GM18526 (cell line): ENCODE data around the gene PRKCA.

Experiments
- POLR2A ChIP-seq: IDR thresholded peaks from 3 replicates; pipeline ENCODE4 v1.6.1; 2011; ENCODE audit not compliant: insufficient read length; ENCODE audit errors: extremely low read depth

Gene PRKCA

DNA sequence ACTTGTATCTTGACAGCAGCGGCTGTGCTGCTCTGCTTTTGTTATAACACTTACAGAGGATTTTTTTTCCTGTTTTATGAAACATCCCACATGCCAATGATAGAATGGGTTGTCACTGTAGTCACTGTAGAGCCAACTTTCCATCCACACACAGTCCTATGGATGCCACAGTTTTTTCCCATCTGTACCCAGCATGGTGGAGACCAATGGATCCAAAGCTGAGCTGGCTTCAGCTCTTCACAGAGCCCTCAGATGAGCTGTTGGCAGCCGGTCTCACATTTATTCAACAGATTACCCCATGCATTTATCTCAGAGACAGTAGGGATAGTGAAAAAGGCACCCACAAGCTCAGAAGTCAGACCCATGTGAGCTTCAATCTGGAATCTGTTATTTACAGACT lies 441.1 kb downstream of the PRKCA start:
- TF ChIP-seq POLR2A, result no peak

DNA sequence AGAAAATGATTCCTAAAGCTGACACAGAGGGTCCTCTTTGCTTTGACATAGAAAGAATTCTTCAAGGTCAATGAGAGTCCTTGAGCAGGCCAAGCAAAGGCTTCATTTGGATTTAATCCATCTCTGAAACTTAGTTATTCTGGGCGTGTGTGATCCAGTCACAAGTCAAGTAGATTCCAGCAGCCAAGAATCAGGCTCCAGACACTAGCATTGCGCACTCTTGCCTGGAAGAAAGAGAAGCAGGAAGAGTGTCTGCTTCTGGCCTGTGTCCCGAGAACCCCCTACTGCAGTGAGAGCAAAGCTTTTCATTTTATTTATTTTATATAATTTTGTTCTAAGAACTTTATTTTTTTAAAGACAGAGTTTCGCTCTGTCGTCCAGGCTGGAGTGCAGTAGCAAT lies 444.3 kb downstream of the PRKCA start:
- no peak for TF ChIP-seq POLR2A

DNA sequence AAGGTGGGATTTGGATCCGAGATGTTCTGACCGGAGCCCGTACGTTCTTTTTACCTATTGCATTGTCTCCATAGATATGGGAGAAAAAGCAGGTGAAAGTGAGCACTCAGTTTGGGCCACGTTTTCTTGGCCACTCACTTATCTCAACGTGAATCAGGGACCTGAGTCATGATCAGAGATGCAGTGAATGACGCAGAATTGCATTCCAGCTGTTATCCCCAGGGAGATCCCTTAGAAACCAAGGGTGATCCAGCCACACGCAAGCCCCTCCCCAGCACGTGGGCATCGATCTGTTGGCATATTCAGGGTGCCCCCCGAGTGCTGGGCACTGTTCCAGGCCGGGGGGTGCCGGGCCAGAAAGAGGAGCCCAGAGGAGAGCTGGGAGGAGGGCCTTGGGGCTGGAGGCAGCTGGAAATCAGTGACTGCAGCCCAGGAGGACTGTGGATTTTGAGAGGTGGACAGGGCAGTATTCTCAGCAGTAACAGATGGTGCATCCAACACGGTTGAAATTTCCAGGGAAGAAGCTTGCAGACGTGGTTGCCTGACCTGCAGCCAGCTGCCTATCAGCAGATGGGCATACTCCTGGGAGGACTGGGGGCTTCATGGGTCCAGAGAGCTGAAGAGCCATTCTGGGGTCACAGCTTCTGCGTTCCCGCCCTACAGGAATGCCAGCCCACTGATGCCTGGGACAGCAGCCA lies 445.3 kb downstream of the PRKCA start:
- TF ChIP-seq POLR2A, result no peak

DNA sequence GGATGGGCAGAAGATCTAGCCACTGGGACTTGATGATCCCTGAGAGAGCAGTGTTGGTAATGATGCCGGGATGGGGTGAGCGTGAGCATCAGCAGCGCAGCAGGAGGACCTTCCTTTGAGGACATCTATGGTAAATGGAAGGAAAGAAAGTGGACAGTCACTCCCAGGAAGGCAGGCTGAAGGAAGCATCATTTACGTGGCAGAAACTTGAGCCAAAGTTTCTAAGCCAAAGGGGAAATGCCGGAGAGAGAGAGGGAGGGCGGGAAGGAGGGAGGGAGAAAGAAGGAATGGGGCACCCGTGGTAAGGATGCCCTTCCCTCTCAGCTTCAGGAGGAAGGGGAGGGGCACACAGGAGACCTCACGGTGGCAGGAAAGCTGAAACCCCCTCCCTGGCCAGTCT lies 446.2 kb downstream of the PRKCA start:
- TF ChIP-seq POLR2A, result no peak

DNA sequence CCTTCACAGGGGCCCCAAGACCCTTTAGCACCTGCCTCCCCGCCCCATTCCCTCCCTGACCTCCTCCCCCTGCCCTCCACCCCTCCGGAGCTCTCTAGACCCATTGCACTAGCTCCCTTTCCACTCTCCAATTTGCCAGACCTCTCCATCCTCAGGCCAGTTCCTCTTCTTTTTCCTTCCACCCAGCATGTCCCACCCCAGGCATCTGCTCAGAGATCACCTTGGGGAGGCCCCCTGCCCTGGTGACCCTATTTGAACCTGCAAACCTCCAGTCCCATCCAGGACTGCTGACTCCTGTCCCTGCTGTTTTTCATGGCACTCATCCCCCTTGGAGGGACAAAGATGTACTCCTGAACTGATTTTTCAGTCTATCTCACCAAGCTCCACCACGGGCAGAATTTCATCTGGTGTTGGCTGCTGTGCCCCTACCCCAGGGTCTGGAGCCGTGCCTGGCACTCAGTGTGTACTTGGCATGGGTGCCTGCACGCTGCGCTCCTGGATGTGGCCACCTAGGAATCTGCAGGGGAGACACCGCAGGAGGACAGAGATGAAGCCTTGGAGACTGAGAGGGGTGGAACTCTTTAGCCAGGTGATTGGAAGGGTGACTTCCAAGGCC lies 446.9 kb downstream of the PRKCA start:
- TF ChIP-seq POLR2A, result no peak

DNA sequence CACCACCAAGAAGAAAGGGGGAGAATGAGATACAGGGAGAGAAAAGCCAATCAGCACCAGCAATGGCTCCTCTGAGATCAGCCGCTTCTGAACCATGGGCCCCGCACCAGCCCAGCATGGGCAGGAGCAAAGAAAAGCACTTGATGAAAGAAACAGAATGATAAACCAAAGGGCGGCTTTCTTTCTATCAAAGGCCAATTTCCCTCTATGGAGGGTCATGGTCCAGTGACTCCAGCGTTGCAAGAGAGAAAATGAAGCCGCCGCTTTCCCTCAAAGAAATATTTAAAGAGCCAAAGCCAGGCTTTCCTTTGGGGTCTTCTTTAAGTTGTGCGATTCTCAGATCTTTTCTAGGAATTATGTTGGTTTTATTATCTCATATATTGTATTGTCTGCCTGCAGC lies 447.7 kb downstream of the PRKCA start:
- no peak for TF ChIP-seq POLR2A

DNA sequence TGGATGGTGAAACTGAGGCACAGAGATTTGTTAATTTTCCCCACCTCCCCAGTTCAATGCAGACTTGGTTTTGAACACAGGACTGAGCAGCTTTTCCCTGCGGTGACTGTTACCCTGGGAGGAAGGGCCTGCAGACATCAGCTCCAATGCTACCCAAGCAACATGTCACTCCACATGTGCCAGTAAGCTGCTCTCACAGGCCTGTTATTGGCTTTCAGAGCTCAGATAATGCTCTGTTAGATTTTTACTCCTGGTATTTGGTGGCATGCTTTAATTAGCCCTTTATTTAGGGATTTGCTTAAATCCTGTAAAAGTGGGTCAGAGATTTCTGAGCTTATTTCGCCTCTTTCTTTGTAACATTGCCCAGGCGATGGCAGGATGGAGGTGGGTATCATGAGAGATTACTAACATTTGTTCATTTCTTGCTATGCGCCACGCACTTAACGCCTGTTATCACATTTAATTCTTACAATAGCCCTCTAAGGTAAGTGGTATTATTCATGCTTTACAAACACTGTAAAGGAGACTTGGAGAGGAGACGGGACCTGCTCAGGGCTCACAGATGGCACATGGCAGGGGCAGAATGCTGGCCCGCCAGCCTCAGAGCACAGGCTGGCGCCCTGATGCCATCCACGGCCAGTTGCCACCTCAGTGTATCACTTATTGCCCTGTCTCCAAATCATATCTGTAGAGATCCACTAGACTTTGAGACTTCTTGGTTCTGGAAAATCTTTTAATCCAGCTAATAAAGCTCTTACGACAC lies 448.5 kb downstream of the PRKCA start:
- no peak for TF ChIP-seq POLR2A

- TF ChIP-seq POLR2A, result no peak
Measured at GRCh38 chr17:66751771-66752170, 449.4 kb downstream of the PRKCA start.

DNA sequence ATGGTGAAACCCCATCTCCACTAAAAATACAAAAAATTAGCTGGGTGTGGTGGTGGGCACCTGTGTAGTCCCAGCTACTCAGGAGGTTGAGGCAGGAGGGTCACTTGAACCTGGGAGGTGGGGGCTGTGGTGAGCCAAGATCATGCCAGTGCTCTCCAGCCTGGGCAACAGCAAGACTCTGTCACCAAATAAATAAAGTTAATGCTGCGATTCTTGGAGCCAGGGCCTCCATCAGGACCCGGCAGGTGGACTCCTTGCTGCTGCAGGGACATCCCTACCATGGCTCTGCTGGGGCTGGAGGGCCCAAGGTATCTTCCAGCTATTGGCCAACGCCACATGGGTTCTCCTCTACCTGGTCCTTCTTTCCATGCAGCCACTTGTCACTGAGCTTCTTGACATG lies 450.0 kb downstream of the PRKCA start:
- TF ChIP-seq POLR2A, result no peak

GRCh38 chr17:66753126-66753920 lies 450.9 kb downstream of the PRKCA start:
- no peak for TF ChIP-seq POLR2A

DNA sequence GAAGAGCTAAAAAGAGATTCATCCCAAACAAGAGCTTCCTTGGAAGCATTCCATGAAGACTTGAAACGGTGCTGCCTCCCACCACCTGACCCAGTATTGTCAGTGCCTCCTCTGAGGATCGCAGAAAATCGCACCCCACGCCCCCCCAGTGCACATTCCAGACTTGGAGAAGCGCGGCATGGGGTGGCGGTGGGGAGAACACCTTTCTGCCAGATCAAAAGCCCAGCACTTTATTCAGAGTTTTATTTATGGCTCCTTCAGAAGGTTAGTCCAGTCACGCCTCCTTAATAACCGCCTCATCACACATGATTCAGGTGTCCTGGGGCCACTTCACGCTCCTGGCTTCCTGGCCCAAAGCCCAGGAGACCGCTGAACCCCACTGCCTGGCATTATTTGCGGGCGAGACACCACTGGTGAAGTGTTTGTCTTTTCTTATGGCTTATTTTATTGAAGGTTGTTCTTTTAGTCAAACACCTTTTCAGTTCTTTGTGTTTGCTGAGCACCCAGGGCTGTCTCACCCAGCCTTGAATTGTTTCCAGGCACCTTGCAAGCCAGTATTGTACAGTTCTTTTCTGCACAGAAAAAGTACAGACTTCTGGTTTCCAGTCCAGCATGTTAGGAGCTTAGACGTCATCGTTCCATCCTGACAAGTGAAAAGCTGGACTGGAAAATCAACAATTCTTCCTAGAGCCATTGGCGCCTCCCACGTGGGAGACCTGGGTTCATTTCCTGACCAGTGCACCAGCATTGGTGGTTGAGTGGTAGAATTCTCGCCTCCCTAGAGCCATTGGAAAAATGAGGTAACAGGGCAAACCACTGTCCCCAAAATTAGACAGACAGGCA lies 452.9 kb downstream of the PRKCA start:
- TF ChIP-seq POLR2A, result no peak

DNA sequence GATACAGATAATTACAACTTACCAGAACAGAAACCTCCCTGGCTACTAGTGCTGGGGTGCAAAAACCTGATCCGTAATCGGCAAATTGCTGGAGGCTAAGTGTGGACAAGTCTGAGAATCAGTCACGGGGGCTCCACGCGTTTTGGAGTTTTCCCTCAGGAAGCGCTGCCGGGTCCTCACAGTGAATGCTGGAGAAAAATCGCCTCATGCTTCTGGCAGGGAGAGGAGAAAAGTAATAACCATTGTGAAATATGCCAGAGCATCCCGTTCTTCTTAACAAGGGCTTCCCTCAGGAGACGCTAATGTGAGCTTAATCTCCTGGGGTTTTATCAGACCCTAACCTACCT lies 453.5 kb downstream of the PRKCA start:
- no peak for TF ChIP-seq POLR2A

- TF ChIP-seq POLR2A, result no peak
Measured at GRCh38 chr17:66760324-66760723, 457.9 kb downstream of the PRKCA start.

DNA sequence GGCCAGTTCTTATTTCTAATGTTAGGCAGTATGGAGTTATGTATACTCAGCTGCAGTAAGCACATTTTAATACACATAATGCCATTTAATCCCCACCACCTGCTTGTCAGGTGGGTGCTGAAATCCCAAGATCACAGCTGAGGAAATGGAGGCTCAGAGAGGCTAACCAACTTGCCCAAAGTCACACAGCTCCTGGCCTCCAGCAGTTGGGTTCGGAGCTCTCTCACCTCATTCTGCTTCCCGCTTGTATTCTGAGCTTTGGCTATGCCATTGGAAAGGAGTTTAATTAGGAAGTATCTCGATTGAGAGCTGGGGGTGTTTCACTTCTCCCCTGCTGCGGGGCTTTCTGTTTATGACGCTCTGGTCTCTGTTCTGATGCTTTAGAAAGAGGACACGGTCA lies 459.9 kb downstream of the PRKCA start:
- no peak for TF ChIP-seq POLR2A

DNA sequence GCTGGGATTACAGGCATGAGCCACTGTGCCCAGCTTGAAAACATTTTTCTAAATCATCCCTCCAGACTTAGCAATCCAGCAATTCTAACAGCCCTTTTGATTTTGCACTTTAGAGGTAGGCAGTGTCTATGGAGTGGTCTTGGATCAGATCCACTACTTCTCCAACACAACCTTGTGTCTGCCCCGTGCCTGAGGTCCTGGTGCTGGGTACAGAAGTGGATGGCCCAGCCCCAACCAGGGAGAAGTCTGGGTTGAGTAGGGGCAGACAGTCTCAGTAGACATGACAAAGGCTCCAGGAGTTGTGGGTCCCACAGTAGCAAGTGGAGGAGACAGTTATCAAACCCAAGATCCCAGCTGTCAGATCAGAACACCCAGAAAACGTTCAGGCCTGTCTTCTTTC lies 460.6 kb downstream of the PRKCA start:
- no peak for TF ChIP-seq POLR2A
